ENCODE measurements around the gene BCL7A.
A peak's percentile ranks its signal among the peaks of the same experiment; 100 is the strongest.

Gene BCL7A

DNA sequence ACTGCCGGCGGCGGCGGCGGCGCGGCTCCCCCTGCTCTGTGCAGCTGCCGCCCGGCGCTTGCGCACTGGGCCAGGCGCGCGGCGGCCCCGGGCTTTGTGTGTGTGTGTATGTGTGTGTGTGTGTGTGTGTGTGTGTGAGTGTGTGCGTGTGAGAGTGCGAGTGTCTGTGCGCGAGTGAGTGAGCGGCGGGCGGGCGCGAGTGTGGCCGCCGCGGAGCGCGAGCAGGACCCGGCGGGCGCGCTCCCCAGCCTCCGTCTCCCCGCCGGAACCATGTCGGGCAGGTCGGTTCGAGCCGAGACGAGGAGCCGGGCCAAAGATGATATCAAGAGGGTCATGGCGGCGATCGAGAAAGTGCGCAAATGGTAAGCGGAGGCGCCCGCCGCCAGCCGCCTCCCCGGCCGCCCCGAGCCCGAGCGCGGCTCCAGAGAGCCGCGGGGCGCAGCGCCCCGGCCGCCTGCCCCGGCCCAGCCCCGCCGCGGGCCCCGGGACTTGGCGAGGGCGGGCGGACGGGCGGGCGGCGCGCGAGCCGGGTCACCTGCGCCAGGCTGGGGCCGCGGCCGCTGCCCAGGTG lies at the start of gene BCL7A:
Gene BCL7A (plus strand): TSS at position 63 of the 571 bp plus-strand sequence. CDS start 208 bp downstream, at position 271.
- DNase-seq (ENCODE audit: low read depth) = peak; percentile 82
- TF ChIP-seq, protein P1, sequence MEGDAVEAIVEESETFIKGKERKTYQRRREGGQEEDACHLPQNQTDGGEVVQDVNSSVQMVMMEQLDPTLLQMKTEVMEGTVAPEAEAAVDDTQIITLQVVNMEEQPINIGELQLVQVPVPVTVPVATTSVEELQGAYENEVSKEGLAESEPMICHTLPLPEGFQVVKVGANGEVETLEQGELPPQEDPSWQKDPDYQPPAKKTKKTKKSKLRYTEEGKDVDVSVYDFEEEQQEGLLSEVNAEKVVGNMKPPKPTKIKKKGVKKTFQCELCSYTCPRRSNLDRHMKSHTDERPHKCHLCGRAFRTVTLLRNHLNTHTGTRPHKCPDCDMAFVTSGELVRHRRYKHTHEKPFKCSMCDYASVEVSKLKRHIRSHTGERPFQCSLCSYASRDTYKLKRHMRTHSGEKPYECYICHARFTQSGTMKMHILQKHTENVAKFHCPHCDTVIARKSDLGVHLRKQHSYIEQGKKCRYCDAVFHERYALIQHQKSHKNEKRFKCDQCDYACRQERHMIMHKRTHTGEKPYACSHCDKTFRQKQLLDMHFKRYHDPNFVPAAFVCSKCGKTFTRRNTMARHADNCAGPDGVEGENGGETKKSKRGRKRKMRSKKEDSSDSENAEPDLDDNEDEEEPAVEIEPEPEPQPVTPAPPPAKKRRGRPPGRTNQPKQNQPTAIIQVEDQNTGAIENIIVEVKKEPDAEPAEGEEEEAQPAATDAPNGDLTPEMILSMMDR (conservative IDR thresholded peaks at IDR 0.05; ENCODE audit: low read length) = no peak
- peak within 1 kb of the TSS; percentile 62 for H3K4me3 ChIP-seq (ENCODE audit: low read length)

DNA sequence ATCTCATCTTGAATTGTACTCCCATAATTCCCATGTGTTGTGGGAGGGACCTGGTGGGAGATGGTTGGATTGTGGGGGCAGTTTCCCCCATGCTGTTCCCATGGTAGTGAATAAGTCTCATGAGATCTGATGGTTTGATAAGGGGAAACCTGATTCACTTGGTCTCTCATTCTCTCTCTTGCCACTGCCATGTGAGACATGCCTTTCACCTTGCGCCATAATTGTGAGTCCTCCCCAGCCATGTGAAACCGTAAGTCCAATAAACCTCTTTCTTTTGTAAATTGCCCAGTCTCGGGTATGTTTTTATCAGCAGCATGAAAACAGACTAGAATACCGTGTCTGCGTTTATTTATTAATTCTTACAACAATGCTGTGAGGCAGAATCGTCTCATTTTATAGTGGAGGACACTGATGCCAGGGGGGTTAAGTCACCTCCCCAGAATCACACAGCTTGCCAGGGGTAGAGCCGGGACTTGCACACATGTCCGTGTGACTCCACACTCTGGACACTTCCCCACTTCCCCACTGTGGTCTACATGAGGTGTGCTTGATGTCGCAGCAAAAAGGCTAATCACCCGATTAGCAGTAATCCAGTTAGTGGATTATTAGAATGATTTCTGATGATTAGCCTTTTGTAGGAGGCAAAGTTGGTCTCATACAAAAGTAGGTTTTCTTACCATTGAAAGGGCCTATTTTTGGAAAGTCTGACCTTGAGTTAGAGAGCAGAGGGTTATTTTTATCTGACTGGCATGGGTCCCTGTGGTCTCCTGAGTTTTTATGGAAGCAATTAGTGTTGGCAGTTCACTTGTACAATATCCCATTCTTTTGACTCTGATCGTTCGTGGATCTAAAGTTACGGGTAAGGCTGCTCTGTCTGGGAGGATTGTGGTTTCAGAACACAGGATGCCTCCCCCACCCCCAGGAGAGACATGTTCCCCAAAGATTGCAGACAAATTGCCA lies 47.4 kb upstream of the BCL7A start:
- H3K4me3 ChIP-seq (ENCODE audit: low read length) = no peak overlapping the region
- peak; percentile 48 for DNase-seq (ENCODE audit: low read depth)
- TF ChIP-seq, protein P1 (conservative IDR thresholded peaks at IDR 0.05; ENCODE audit: low read length) = no peak

DNA sequence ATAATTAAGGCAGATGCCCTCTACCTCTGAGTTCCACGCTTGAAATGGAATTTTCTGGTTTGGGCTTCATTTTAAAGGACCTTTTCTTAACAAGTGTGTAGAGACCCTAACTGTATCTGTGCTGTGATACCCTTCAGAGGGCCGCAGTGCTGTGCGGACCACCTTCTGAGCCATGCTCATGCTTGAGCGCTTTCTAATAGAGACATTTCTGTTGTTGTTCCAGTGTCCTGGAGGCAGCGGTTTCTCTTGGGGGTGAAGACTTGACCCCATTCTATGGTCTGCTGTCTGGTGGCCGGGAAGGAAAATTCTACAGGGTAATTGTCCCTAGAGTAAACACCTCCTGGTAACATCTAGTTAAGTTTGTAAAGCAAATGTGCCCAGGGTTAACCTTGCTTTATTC lies 46.7 kb upstream of the BCL7A start:
- DNase-seq (ENCODE audit: low read depth) = no peak
- TF ChIP-seq, protein P1 (conservative IDR thresholded peaks at IDR 0.05; ENCODE audit: low read length) = no peak
- no peak overlapping the region for H3K4me3 ChIP-seq (ENCODE audit: low read length)

DNA sequence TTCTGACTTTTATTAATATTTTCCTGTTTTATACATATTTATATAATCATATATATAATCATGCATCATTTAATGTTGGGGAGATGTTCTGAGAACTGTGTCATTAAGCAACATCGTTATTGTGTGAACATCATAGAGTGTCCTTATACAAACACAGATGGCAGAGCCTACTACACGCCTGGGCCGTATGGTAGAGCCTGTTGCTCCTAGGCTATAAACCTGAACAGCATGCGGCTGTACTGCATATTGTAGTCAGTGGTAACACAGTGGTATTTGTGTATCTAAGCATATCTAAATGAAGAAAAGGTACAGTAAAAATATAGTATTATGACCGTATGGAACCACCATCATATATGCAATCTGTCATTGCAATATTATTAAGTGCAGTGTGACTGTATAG lies 44.7 kb upstream of the BCL7A start:
- H3K4me3 ChIP-seq (ENCODE audit: low read length) = no peak overlapping the region
- TF ChIP-seq, protein P1 (conservative IDR thresholded peaks at IDR 0.05; ENCODE audit: low read length) = no peak
- no peak for DNase-seq (ENCODE audit: low read depth)

DNA sequence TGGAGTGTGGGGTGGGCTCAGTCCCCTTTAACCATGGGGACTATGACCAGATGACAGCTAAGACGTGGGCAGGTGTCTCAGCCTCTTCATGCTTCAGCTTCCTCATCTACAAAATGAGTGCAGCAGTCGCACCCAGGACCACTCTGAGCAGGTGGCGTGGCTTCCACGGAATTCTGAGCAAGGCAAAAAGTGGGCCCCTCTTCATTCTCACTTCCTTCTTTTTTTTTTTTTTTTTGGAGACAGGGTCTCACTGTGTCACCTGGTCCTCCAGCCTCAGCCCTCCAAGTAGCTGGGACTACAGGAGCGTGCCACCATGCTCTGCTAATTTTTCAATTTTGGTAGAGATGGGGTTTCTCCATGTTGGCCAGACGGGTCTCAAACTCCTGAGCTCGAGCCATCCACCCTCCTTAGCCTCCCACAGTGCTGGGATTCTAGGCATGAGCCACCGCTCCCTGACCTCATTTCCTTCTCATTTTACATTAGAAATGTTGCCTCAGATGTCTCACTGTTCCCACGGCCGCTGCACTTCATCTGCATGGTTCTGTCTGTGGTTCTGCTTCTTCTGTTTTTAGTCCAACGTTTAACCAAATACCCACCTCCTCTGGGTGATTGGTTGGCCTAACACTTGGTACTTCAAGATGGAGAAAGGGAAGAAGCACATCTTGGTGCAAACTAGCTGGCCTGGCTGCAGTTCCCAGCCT lies 41.3 kb upstream of the BCL7A start:
- peak; percentile 16 for DNase-seq (ENCODE audit: low read depth)
- no peak overlapping the region for H3K4me3 ChIP-seq (ENCODE audit: low read length)
- TF ChIP-seq, protein P1 (conservative IDR thresholded peaks at IDR 0.05; ENCODE audit: low read length) = no peak

DNA sequence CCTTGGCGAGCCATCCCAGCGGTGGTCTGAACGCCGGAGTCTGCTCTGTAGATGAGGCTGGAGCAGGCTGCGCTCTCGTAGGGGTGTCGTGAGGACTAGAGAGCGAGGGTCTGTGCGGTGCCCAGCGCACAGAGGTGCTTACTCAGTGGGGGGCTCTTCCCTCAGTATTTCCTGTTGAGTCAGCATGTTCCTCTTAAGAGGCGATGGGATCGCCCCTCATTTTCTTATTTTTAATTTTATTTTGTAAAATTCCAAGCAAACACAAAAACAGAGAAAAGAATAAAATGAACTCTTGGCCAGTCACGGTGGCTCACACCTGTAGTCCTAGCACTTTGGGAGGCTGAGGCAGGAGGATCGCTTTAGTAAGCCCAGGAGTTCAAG lies 40.8 kb upstream of the BCL7A start:
- TF ChIP-seq, protein P1 (conservative IDR thresholded peaks at IDR 0.05; ENCODE audit: low read length) = no peak
- DNase-seq (ENCODE audit: low read depth) = no peak
- no peak overlapping the region for H3K4me3 ChIP-seq (ENCODE audit: low read length)

All from AG10803 (cell line).